ENCODE data around the gene ELL.
"Not testable (repeated sequence)": the region's sequence is repeated elsewhere in the genome, so short reads cannot be mapped to it uniquely, and the experiment has no call there.

Gene ELL

DNA sequence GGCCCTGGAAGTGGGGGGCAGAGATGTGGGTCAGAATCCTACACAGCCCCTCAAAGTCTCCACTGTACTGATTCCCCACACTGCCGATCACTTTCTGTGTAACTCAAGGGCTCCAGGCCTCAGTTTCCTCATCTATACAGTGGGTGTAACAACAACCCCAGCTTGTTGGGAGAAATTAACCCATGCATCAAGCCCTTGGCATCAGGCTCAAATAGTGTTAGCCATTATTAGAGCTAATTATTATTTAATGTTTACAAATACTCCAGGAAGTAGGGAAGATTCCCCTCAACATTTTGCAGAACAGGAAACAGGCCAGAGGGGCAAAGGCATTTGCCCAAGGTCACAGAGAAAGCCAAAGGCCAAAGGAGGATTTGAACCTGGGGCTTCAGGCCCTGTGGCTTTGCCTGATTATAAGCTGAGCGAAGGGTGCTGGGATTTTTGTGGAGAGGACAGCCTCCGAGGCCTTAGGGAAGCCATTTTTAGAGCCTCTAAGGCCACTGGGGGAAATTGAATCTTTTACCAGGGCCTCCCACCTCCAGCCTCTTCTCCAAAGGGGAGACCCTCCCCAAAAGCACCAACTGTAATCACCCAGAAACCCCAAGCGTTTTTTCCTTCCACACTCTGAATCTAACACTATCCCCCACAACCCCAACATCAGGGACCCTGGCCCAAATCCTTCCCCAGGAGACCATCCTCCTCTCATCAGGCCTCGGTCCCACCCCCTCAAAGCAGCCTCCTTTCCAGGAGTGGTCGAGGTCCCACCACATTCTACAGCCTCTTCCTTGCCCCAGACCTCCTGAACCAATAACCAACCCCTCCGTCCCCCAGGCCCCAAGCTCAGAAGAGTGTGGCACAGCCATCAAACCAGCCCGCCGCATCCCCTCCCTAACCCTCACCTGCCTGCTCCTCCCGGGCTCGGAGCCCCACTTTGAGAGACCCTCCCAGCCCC lies 20.4 kb upstream of the ELL start:
- Histone ChIP-seq H3K27ac (replicated peaks; ENCODE audit: low read length) (no peak overlapping the region), H3K4me2 (ENCODE audit: insufficient read depth, low read length, poor library complexity, severe bottlenecking) (peak overlapping the region; percentile 86), H3K36me3 (replicated peaks in 1 of 2; ENCODE audit: control insufficient read depth in 2 of 2, insufficient read depth in 2 of 2, low read length in 2 of 2) (peaks cover 27 to 44% of the 10 kb centered on the region in 2 donors), H2AFZ (ENCODE audit: low read length) (no peak overlapping the region), H2BK15ac (ENCODE audit: low read length) (no peak overlapping the region), H3K18ac (ENCODE audit: low read length) (peak overlapping the region; percentile 83), H2BK120ac (ENCODE audit: low read depth, low read length) (no peak overlapping the region), H3K23ac (ENCODE audit: low read depth, low read length, poor library complexity) (no peak overlapping the region), H3K4me1 (ENCODE audit: control insufficient read depth in 2 of 2, insufficient read depth in 1 of 2, low read depth in 1 of 2, low read length in 2 of 2) (peaks cover 4 to 8% of the 10 kb centered on the region in 2 donors), H2AK5ac (ENCODE audit: low read depth, low read length) (peak overlapping the region; percentile 81), H3K79me1 (ENCODE audit: low read depth, low read length) (peaks cover 12% of the 10 kb centered on the region), H4K8ac (ENCODE audit: low read depth, low read length) (no peak overlapping the region), H3K14ac (ENCODE audit: low read length) (peak overlapping the region; percentile 8), H2BK12ac (ENCODE audit: low read length) (no peak overlapping the region), H3K9me3 (replicated peaks in 1 of 2; ENCODE audit: control insufficient read depth in 2 of 2, insufficient read depth in 1 of 2, low read depth in 1 of 2, low read length in 2 of 2) (no peaks in the 10 kb centered on the region), H3K9ac (ENCODE audit: low read depth, low read length, poor library complexity) (peak overlapping the region; percentile 81), H2BK5ac (ENCODE audit: low read length) (peak overlapping the region; percentile 82), H3K27me3 (ENCODE audit: control insufficient read depth in 3 of 3, insufficient read depth in 3 of 3, low read depth in 1 of 3, low read length in 3 of 3) (no peaks in the 10 kb centered on the region), H4K91ac (ENCODE audit: low read depth, low read length, poor library complexity) (no peak overlapping the region), H3K4ac (ENCODE audit: low read length) (no peak overlapping the region), H3K4me3 (ENCODE audit: low read length in 2 of 2) (peak overlapping the region; percentile 80 to 90)
- no CpG with 5 or more reads among the region's 11 CpGs for WGBS, 2 donors (ENCODE audit: extremely low coverage in 2 of 2, insufficient read length in 2 of 2, insufficient replicate concordance in 1 of 2)
- no peak for DNase-seq (ENCODE audit: low spot score)

DNA sequence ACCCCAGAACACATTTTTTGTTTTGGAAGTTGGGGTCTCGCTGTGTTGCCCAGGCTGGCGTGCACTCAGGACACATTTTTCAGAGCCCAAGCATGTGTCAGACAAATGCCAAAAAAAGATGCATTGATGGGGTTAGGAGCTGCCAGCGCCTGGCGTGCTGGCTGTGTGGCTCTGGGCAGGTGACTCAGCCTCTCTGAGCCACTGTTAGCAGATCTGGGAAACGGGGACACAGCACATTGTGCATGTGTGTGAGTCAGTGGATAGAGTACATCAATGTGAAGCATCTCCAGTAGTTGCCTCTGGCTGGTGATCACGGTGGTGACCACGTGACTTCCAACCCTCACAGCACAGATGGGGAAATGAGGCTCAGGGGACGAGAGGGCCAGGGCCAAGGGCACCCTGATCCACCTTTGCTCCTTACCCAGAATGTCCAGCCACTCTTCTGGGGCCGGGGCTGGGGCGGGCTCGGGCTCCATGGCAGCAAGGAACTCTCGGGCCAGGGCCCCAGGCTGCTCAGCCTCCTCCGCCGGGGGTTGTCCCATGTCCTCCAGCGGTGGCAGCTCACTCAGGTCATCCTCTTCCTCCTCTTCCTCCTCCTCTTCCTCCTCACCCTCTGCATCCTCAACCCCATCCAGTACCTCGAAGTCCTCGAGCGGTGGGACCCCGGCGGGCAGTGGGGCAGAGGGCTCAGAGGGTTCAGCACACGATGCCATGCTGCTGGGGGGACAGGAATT lies 19.6 kb upstream of the ELL start:
- no peak for DNase-seq (ENCODE audit: low spot score)

DNA sequence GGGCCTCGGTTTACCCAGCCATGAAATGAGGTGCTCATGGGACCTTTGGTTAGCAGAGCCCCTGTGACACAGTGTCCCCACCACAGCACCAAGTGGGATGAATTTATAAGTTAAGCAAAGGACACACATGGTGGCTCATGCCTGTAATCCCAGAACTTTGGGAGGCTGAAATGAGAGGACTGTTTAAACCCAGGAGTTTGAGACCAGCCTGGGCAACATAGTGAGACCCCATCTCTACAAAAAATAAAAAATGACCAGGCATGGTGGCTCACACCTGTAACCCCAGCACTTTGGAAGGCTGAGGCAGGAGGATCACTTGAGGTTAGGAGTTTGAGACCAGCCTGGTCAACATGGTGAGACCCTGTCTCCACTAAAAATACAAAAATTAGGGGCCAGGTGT lies 18.3 kb upstream of the ELL start:
- H3K23ac ChIP-seq (ENCODE audit: low read depth, low read length, poor library complexity); H3K14ac ChIP-seq (ENCODE audit: low read length); H2BK5ac ChIP-seq (ENCODE audit: low read length); H3K4ac ChIP-seq (ENCODE audit: low read length); H4K8ac ChIP-seq (ENCODE audit: low read depth, low read length); H3K4me1 ChIP-seq (ENCODE audit: control insufficient read depth in 2 of 2, insufficient read depth in 1 of 2, low read depth in 1 of 2, low read length in 2 of 2); H3K27me3 ChIP-seq (ENCODE audit: control insufficient read depth in 3 of 3, insufficient read depth in 3 of 3, low read depth in 1 of 3, low read length in 3 of 3); H3K4me2 ChIP-seq (ENCODE audit: insufficient read depth, low read length, poor library complexity, severe bottlenecking); H2AFZ ChIP-seq (ENCODE audit: low read length); H2BK15ac ChIP-seq (ENCODE audit: low read length); H4K91ac ChIP-seq (ENCODE audit: low read depth, low read length, poor library complexity); H2BK12ac ChIP-seq (ENCODE audit: low read length); H3K9me3 ChIP-seq (replicated peaks in 1 of 2; ENCODE audit: control insufficient read depth in 2 of 2, insufficient read depth in 1 of 2, low read depth in 1 of 2, low read length in 2 of 2); H3K9ac ChIP-seq (ENCODE audit: low read depth, low read length, poor library complexity); H2BK120ac ChIP-seq (ENCODE audit: low read depth, low read length); DNase-seq (ENCODE audit: low spot score); H3K4me3 ChIP-seq (ENCODE audit: low read length in 2 of 2); H3K18ac ChIP-seq (ENCODE audit: low read length); H2AK5ac ChIP-seq (ENCODE audit: low read depth, low read length); H3K27ac ChIP-seq (replicated peaks; ENCODE audit: low read length): not testable (repeated sequence)
- peaks cover 39 to 63% of the 10 kb centered on the region in 2 donors for H3K36me3 ChIP-seq (replicated peaks in 1 of 2; ENCODE audit: control insufficient read depth in 2 of 2, insufficient read depth in 2 of 2, low read length in 2 of 2)
- H3K79me1 ChIP-seq (ENCODE audit: low read depth, low read length), result peaks cover 12% of the 10 kb centered on the region
- WGBS, 2 donors (ENCODE audit: extremely low coverage in 2 of 2, insufficient read length in 2 of 2, insufficient replicate concordance in 1 of 2), result no CpG with 5 or more reads among the region's 1 CpG

More for the DNA sequence above, 19.6 kb upstream of the ELL start:
- Histone ChIP-seq H4K8ac (ENCODE audit: low read depth, low read length) (no peak overlapping the region), H3K9me3 (replicated peaks in 1 of 2; ENCODE audit: control insufficient read depth in 2 of 2, insufficient read depth in 1 of 2, low read depth in 1 of 2, low read length in 2 of 2) (peaks cover 0 to 2% of the 10 kb centered on the region in 2 donors), H3K4me3 (ENCODE audit: low read length in 2 of 2) (peak overlapping the region in 1 of 2 donors; percentile 80), H3K18ac (ENCODE audit: low read length) (no peak overlapping the region), H3K36me3 (replicated peaks in 1 of 2; ENCODE audit: control insufficient read depth in 2 of 2, insufficient read depth in 2 of 2, low read length in 2 of 2) (peaks cover 33 to 52% of the 10 kb centered on the region in 2 donors), H3K4me1 (ENCODE audit: control insufficient read depth in 2 of 2, insufficient read depth in 1 of 2, low read depth in 1 of 2, low read length in 2 of 2) (peaks cover 4 to 8% of the 10 kb centered on the region in 2 donors), H3K9ac (ENCODE audit: low read depth, low read length, poor library complexity) (peak overlapping the region; percentile 30), H3K4me2 (ENCODE audit: insufficient read depth, low read length, poor library complexity, severe bottlenecking) (no peak overlapping the region), H3K14ac (ENCODE audit: low read length) (no peak overlapping the region), H3K27me3 (ENCODE audit: control insufficient read depth in 3 of 3, insufficient read depth in 3 of 3, low read depth in 1 of 3, low read length in 3 of 3) (no peaks in the 10 kb centered on the region), H2BK12ac (ENCODE audit: low read length) (no peak overlapping the region), H2BK15ac (ENCODE audit: low read length) (no peak overlapping the region), H4K91ac (ENCODE audit: low read depth, low read length, poor library complexity) (no peak overlapping the region), H3K4ac (ENCODE audit: low read length) (no peak overlapping the region), H2BK5ac (ENCODE audit: low read length) (peak overlapping the region; percentile 66), H3K27ac (replicated peaks; ENCODE audit: low read length) (no peak overlapping the region), H3K23ac (ENCODE audit: low read depth, low read length, poor library complexity) (no peak overlapping the region), H3K79me1 (ENCODE audit: low read depth, low read length) (peaks cover 12% of the 10 kb centered on the region), H2AFZ (ENCODE audit: low read length) (no peak overlapping the region), H2BK120ac (ENCODE audit: low read depth, low read length) (peak overlapping the region; percentile 31), H2AK5ac (ENCODE audit: low read depth, low read length) (peak overlapping the region; percentile 20)
- no CpG with 5 or more reads among the region's 21 CpGs for WGBS, 2 donors (ENCODE audit: extremely low coverage in 2 of 2, insufficient read length in 2 of 2, insufficient replicate concordance in 1 of 2)

DNA sequence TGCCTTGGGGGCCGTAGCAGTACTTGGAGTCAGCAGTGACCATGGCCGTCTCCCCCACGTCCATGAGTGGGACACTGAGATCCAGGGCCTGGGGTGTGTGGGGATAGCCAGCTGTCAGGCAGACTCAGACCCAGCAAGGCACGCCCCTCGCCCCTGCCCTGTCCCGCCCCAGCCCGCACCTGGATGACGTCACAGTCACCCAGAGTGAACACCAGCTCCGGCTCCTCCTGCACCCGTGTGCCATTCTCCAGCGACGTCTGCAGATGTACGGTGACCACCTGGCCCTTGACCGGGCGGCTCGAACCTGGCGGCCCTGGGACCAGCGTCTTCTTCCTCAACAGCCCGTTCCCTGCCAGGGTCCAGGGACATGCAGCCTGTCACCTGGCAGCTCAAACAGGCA lies 17.5 kb upstream of the ELL start:
- Histone ChIP-seq H3K9me3 (replicated peaks in 1 of 2; ENCODE audit: control insufficient read depth in 2 of 2, insufficient read depth in 1 of 2, low read depth in 1 of 2, low read length in 2 of 2) (peaks cover 0 to 2% of the 10 kb centered on the region in 2 donors), H2BK12ac (ENCODE audit: low read length) (no peak overlapping the region), H3K4me2 (ENCODE audit: insufficient read depth, low read length, poor library complexity, severe bottlenecking) (no peak overlapping the region), H3K4ac (ENCODE audit: low read length) (no peak overlapping the region), H2AFZ (ENCODE audit: low read length) (no peak overlapping the region), H3K23ac (ENCODE audit: low read depth, low read length, poor library complexity) (no peak overlapping the region), H3K14ac (ENCODE audit: low read length) (no peak overlapping the region), H2BK15ac (ENCODE audit: low read length) (no peak overlapping the region), H2BK5ac (ENCODE audit: low read length) (no peak overlapping the region), H3K18ac (ENCODE audit: low read length) (no peak overlapping the region), H2BK120ac (ENCODE audit: low read depth, low read length) (no peak overlapping the region), H2AK5ac (ENCODE audit: low read depth, low read length) (no peak overlapping the region), H3K36me3 (replicated peaks in 1 of 2; ENCODE audit: control insufficient read depth in 2 of 2, insufficient read depth in 2 of 2, low read length in 2 of 2) (peaks cover 41 to 67% of the 10 kb centered on the region in 2 donors), H4K8ac (ENCODE audit: low read depth, low read length) (no peak overlapping the region), H3K9ac (ENCODE audit: low read depth, low read length, poor library complexity) (no peak overlapping the region), H4K91ac (ENCODE audit: low read depth, low read length, poor library complexity) (no peak overlapping the region), H3K79me1 (ENCODE audit: low read depth, low read length) (peaks cover 12% of the 10 kb centered on the region), H3K4me3 (ENCODE audit: low read length in 2 of 2) (no peak overlapping the region), H3K27ac (replicated peaks; ENCODE audit: low read length) (no peak overlapping the region), H3K4me1 (ENCODE audit: control insufficient read depth in 2 of 2, insufficient read depth in 1 of 2, low read depth in 1 of 2, low read length in 2 of 2) (peaks cover 4 to 8% of the 10 kb centered on the region in 2 donors), H3K27me3 (ENCODE audit: control insufficient read depth in 3 of 3, insufficient read depth in 3 of 3, low read depth in 1 of 3, low read length in 3 of 3) (no peaks in the 10 kb centered on the region)
- no CpG with 5 or more reads among the region's 19 CpGs for WGBS, 2 donors (ENCODE audit: extremely low coverage in 2 of 2, insufficient read length in 2 of 2, insufficient replicate concordance in 1 of 2)
- DNase-seq (ENCODE audit: low spot score), result no peak
